Islet of Langerhans (tissue), 1 donor: ENCODE results near the gene WDR64.

Source experiments
- FAIRE-seq: peaks from one replicate; lab custom pipeline; 2011; peaks lifted over from hg19 to GRCh38; lab: Jason Lieb, UNC

WDR64 gene

GRCh38 chr1:241631674-241632073 is 20.4 kb upstream of the WDR64 start:
- FAIRE-seq, result no peak

- FAIRE-seq, result no peak
Measured at GRCh38 chr1:241632987-241633386, 19.1 kb upstream of the WDR64 start.

GRCh38 chr1:241635556-241636152 is 16.4 kb upstream of the WDR64 start:
- no peak for FAIRE-seq

GRCh38 chr1:241636291-241636690 is 15.8 kb upstream of the WDR64 start:
- no peak for FAIRE-seq

DNA sequence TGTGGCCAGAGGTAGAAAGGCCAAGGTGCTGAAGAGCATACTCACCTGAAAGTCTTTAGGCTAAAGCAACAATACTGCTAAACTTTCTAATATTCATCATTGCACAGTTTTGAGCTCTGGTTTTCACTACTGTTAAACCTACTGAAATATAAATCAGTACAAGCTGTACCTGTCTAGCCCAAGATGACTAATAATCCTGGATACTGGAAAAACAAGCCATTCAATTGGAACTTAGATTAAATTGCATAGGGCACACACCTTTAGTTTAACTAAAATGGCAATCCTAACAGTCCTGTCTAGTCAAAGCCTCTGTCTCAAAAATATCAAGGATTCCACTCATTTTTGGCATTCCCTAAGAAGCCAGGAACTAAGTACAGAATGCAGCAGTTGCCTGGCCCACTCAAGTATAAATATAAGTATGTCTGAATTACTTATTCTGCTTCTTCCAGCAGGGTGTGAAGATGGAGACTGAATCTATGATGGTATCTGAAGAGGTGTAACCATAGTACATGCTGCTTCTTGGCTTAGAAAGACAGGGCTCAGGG is 15.0 kb upstream of the WDR64 start:
- no peak for FAIRE-seq

GRCh38 chr1:241637604-241638003 is 14.5 kb upstream of the WDR64 start:
- FAIRE-seq, result no peak

- no peak for FAIRE-seq
Measured at GRCh38 chr1:241638099-241638682, 13.9 kb upstream of the WDR64 start.

GRCh38 chr1:241638909-241639622 is 13.0 kb upstream of the WDR64 start:
- no peak for FAIRE-seq

DNA sequence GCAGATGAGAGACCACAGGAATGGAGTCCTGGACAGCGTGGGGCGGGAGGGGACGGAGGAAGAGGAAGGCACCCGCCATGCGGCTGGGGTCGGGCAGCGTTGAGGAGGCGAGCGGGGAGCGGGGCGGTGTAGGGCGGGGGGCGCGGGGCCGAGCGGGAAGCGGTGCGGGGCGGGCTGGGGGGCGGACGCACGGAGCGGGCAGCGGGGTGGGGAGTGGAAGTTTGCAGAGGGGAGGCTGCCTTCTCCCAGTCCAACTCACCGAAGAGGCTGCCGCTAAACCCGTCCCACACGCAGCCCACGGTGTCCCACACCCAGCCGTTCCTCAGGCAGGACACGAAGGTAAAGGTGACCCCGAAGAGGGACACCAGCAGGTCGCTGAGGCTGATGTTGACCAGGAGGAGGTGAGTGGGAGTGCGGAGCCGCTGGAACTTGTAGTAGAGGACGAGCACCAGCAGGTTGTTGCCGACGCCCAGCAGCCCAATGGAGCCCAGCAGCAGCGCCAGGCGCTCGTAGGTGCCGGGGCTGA is 12.4 kb upstream of the WDR64 start:
- no peak for FAIRE-seq

- FAIRE-seq, result no peak
Measured at GRCh38 chr1:241640149-241640866, 11.8 kb upstream of the WDR64 start, which contains the start of the genes CHML and OPN3. CHML (minus strand) TSS chr1:241640369; CDS start chr1:241635766, 4,603 bp downstream. OPN3 (minus strand) TSS chr1:241640369; CDS start chr1:241640254, 115 bp downstream.

- no peak for FAIRE-seq
Measured at GRCh38 chr1:241640867-241641622, 11.0 kb upstream of the WDR64 start.

GRCh38 chr1:241641773-241642592 is 10.1 kb upstream of the WDR64 start:
- no peak for FAIRE-seq

- FAIRE-seq, result no peak
Measured at GRCh38 chr1:241642593-241642944, 9.5 kb upstream of the WDR64 start.

DNA sequence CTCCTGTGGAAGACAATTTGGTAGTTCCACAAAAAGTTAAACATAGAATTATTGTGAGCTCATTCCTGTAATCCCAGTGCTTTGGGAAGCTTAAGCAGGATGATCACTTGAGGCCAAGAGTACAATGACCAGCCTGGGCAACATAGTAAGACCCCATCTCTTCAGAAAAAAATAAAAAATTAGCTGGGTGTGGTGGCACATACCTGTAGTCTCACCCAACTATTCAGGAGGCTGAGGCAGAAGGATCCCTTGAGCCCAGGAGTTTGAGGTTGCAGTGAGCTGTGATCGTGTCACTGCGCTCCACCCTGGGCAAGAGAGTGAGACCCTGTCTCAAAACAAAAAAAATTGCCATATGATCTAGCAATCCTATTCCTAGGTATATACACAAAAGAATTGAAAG is 7.8 kb upstream of the WDR64 start:
- no peak for FAIRE-seq

GRCh38 chr1:241645199-241645598 is 6.9 kb upstream of the WDR64 start:
- no peak for FAIRE-seq

- FAIRE-seq, result no peak
Measured at GRCh38 chr1:241646201-241646600, 5.9 kb upstream of the WDR64 start.

DNA sequence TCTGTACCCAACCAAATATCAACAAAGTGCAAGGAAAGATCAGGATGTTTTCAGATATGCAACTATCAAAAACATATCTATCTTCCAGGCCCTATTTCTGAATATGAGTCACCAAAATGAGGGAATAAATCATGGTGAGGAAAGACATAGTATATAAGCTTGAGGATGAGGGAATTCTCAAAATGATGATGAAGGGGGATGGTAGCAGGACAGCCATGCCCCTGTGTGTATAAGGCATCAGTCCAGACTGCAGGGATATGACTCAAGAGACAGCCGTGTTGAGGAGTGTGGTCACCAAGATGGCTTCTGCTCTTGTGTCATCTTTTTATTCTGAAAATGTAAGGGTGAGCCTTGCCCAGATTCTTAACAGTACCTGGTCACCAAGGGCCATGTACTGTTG is 4.4 kb upstream of the WDR64 start:
- FAIRE-seq, result no peak

- no peak for FAIRE-seq
Measured at GRCh38 chr1:241648159-241648558, 3.9 kb upstream of the WDR64 start.

DNA sequence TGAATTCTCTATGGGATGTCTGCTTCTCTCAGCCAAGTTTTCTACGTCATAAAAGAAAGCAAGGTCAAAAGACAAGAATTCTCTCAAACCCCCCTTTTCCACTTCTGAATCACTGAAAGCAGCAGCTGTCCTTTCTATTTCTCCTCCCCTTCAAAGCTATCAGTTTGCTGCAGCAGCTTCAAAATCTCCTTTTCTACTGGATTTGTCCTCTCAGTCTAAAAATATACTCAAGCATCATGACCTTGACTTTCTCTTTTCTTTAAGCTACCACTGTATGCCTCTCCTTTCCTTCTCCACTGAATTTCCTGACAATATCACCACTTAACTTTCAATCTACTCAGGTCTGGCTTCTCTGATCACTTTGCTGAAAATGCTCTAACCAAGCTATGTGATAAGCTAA is 1.9 kb downstream of the WDR64 start:
- no peak for FAIRE-seq

- no peak for FAIRE-seq
Measured at GRCh38 chr1:241654641-241655040, 2.6 kb downstream of the WDR64 start.
